ENCODE data around the gene BICD2.
A peak's percentile ranks its signal among the peaks of the same experiment; 100 is the strongest.

BICD2 gene

DNA sequence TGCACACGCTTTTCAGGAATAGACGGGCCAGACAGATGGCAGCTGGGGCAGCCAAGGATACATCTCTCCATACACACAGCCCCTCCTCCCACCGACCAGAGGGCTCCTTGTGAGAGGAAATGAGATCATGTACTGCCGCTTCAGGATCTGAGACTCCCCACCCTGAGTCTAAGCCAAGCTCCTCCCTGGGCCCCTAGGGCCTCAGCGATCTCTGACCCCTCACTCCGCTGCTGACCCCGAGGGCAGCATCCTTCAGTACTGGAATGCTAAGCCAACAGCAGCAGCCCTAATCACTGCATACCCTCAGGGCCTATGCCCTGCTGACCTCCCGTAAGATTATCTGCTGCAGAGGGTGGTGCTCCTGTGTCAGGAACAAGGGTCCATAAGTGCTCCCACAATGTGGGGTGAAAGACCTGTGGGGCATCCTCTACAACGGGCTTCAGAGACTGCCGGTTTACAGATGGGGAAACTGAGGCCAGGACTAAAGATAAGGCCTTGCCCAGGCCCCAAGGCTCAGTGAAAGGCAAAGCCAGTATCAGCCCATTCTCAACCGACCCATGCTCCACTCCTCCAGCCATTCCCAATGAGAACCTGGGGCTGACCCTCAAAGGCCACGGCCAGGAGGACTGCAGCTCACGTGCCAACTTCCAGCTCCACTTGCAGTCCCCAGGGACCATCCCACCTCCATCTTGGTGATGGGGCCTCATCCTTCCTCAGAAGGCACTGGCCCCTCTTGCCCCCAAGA, 37.5 kb downstream of the BICD2 start:
- no peak for DNase-seq

DNA sequence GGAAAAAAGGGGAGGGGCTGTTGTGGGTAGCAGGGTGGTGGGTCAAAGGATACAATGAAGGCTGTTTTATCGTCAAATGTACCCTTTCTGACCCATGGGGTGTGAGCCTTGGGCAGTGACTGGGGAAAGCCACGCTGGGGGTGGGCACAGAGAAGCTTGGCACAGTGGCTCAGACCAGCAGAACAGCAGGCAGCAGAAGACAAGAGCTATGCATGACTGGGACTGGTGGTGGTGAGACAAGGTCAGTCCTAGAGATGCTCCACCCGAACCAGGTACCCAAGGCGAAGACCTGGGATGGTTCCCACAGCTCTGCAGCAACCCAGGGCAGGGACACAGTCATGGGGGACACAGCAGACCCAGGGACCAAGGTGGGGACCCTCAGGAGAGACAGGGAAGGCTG, 38.3 kb downstream of the BICD2 start:
- DNase-seq: no peak

DNA sequence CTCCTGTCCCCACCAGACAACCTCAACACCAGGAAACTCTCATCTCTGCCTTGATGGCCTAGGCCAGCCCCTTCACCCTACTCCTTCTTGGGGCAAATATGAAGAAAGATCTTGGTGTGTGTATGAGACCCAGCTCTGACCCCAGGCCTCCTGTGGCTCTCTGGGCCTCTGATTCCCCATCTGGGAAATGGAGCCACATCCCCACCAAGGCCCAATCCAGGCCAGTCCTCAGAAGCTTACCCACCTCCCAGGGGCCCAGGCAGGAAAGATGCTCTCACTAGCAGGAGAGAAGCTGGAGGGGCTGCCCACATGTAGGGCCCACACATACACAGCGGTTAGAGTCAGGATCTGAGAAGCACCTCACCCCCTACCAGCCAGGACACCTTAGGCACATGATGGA, 38.9 kb downstream of the BICD2 start:
- no peak for DNase-seq

DNA sequence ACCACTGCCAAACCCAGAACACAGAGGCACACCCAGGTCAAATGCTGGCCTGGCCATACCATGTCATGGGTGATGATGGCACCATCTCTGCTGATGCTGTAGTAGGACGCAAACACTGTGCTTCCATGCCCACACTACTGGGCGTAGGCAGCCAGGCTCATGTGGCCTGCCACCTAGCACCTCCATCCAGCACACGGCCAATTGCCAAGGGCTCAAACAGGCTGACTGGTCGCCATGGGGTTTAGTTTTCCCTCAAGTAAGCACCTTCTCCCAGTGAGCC, 39.4 kb downstream of the BICD2 start:
- DNase-seq: no peak

DNA sequence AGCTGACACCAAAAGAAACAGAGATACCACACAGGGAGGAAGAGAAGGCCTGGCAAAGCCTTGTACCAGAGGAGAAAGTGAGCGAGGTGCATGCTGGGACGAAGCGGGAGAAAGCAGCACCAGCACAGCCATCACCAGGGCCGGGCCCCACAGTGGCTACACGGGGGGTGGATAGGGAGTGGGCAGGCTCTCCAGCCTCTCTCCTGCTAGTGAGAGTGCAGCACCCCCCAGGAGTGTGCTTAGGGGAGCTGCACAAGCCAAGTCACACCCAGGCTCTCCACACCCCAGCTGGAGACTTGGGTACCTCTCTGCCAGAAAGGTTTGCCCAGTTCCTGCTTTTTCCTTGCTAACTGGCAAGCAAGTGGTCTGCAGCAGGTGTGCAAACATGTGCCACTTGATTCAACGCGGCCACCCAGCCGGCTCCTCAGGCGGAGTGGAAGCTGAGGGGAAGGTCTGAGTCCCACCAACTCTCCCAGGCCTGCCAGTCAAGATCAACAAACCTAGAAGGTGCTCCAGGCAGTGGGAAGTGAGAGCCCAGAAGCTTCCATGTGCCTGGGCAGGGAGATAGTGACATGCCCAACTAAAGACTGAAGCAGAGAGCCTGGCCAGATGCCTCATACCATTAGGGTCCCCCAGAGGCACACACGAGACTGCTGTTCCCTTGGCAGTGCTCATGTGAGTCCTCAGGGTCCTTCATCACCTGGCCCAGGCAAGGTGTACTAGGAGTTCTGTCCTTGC, 39.9 kb downstream of the BICD2 start:
- DNase-seq: peak; percentile 54 to 88

DNA sequence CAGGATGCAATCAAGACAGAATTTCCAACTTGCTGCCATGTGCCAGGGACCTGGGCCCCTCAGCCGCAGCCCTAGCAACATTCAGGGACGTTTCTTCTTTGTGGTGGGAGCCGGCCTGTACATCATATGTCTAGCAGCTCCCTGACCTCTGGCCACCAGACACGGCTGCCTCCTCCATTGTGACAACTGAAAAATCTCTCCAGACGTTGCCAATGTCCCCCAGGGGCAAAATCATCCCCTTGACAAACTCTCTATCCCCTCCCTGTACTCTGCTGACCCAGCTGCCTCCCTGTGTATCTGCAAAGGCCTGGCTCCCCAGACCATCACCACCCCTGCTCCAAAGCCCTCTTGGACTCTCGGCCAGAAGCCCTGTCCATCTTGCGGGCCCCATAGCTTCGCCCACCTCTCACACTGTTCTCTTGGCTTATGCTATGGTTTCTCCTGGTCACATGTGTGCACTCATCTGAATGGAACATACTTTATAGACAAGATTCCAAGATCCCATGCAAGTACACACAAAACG, 40.8 kb downstream of the BICD2 start:
- no peak for DNase-seq

DNA sequence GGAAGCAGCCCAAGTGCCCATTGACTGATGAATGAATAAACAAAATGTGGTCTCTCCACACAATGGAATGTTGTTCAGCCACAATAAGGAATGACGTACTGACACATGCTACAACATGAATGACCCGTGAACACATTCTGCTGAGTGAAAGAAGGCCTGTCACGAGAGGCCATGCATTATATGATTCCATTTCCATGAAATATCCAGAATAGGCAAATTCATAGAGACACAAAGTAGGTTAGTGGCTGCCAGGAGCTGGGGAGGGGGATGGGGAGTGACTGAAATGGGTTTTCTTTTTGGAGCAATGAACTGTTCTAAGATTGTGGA, 41.4 kb downstream of the BICD2 start:
- DNase-seq: no peak

DNA sequence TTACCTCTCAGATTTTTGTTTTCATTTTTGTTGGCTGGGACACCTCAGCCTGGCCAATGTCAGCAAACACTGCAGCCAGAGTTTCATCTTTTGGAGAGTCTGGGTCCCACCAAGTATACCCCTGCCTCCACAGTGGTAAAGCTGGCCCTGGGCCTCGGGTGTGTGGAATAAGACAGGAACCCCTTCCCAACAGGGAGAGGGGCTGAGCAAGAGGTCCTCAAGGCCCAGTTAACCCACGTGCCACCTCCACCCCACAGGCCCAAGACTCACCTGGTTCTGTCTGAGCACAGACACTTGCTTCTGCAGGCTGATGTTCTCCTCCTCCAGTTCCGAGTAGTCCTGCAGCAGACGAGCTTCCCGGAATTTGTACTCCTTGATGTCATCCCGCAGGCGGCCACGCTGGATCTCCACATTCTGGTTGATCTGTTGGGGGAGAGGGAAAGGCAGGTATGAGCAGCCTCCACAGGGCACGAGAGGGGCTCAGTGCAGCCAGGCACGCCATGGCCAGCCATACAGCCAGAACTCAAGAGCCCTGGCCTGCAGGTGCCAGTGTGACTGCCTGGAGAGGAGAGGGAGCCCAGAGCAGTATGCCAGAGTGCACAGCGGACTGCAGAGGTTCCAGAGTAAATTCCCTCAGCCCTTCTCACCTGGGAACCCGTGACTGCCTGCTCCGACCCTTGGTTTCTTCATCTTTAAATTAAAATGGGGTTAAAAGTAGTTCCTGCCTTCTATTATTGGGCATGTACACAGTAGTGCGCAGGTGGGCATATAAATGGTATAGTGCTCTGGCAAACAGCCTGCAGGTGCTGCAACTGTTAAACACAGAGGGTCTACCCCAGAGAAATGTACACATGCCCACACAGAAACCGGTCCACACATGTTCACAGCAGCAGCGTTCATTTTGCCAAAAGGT, 42.0 kb downstream of the BICD2 start:
- peak in 1 of 2 experiments; percentile 26 for DNase-seq

DNA sequence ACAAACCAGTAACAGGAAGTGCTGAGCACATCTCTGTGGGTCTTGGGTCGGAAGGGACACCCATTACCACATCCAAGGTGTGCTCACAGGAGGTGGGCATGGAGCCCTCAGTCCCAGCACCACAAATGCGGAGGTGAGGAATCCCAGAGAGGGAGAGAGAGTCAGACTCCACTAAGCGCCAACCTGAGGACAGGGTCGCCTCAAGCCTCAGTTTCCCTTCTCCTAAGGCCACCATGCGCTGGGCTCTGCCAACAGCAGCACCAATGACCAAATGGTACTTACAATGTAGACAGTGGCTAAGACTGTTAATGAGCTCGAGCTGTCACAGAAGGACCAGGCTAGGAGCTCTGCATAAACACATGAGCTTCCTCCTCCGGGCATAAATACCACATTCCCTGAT, 43.1 kb downstream of the BICD2 start:
- DNase-seq: no peak

DNA sequence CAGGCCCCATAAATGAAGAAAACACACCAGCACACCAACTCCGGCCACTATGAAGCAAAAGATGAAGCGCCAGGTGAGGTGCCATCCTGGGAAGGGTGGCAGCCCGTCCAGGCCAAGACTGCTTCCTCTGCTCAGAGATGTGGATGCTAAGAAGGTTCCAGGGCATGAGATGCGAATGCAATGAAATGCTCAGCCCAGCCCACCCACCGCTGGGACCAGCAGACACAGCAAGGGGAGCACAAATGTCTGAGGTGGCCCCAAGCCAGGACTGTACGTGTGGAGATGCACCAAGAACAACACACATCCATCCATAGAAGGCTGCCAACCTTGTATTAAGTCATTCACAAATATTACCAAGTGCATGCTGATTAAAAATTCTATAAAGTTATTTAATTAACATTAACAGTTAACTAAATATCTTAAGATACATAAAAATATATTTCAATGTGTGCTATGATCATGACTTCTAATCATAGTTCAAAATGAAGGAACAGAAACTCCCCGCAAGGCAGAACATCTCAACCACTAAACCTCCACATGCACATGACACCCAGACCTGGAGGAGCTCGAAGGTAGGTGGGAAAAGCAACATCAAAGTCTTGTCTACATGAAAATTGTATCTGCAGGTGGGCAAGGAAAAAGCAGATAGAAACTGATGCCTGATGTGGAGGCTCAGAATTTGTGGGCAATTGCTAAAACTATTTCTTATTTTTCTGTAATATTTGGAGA, 43.7 kb downstream of the BICD2 start:
- DNase-seq: no peak

DNA sequence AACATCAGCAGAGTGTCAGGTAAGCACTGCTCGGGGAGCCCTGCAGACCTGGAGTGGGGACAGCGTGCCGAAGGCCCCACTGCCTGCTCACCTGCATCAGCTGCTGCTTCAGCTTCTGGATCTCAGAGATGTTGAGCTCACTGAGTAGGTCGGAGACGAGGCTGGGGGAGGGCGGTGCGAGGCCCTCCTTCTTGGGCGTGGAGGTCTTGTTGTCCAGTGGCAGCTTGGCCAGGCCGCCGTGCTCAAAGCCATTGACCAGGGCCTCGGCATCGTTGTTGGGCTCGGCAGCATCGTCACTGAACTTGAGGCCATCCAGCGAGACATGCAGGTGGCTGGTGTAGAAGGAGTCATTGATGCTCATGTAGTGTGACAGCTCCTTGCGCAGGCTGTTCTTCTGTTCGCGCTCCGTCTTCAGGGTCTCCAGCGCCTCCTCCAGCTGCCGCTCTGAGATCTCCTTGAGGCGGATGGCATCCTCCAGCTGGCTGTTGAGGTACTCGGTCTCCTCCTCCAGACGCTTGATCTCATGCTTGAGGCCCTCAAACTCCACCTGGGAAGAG, 44.3 kb downstream of the BICD2 start:
- no peak for DNase-seq

DNA sequence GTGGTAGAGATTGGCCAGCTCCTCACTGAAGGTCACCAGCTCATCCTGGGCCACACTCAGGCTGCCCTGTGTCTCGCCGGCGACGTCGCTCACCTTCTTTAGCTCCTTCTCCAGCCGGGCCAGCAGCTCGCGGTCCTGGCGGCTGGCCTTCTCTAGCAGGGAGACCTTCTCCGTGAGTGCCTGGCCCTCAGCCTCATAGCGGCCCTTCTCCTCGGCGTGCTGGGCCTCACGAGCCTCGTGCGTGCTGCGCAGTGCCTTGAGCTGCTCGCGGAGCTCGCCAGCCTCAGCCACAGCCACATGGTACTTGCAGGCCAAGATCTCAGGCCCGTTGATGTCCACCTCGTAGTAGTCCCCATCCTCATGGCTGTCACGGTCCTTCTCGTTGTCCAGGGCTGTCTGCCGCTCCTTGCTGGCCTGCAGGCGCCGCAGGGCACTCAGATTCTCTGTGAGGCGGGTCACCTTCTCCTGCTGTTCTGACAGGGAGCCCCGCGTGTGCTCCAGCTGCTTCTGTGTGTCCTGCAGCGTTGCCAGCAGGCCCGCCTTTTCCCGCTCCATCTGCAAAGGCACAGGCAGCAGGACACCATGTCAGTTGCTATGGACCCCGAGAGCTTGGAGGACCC, 45.5 kb downstream of the BICD2 start:
- DNase-seq: no peak

DNA sequence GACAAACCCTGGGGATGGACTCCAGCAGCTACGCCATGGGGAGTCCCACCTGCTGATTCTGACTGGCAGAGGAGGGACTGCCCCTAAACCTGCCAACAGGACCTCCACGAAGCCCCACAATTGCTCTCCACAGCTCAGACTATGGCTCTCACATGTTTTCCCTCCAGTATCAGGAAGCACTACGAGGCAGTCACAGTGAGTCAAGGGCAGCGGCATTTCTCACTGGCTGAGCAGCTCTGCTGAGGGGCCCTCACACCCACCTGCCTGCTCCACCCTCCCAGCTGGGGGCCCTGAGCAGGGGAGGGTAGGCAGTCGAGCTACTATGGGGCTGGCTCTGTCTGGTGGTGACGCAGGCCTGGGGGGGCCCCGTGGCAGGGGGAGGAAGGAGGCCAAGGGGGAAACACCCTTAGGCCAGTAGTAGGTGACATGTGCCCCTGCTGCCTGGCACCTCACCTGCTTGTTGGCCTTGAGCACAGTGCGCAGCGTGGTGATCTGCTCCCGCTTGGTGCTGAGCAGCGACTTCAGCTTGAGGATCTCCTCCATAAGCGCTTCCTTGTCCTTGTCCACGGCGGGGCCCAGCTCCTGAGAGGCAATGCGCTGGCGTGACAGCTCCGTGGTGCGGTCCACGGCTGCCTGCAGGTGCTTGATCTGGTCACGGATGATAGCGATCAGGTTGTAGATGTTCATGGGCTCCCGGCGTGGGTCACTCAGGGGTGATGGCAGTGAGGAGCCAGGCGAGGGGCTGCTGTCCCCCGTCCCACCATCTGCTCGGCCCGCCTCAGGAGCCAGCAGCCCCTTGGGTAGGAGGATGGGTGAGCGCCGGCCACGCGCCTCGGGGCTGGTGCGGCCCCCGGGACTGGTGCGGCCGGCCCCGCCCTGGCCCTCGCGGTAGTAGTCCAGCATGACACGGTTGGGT, 46.3 kb downstream of the BICD2 start:
- no peak for DNase-seq

DNA sequence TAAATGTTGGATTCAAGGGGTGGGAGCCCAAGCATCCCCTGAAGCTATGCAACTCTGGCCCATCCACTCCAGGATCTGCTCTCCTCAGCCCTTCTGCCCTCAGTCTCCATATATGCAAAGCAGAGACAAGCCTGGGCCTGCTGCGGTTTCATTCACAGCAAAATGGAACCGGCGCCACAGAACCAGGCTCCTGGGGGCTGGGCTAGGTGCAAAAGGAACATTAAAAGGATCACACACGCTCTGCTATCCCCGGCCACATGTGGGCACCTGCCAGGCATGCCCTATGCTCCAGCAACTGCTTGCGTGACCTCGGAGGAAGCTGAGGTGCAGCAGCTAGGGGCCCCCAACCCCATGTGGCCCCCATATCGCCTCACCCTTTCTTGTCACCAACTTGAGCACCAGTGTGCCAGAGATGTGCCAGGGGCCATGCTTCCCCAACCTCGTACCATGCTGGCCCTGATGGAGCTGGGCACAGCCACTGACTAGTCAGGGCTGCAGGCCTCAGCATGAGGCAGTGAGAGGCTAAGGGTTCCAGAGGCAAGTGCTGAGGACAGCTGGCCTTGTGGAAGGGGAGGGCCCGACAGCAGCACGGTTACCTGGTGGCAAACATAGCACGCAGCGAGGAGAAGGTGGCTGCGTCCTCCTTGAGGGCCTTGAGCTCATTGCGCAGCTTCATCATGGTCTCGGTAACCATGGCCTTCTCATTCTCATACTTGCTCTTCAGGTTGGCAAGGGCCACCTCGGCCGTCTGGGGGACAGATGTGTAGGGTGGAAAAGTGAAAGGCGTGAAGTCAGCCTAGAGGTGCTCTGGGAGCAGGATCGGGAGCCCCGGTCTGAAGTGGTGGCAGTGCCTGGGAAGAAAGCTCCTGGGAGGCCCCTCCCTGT, 47.2 kb downstream of the BICD2 start:
- no peak for DNase-seq

DNA sequence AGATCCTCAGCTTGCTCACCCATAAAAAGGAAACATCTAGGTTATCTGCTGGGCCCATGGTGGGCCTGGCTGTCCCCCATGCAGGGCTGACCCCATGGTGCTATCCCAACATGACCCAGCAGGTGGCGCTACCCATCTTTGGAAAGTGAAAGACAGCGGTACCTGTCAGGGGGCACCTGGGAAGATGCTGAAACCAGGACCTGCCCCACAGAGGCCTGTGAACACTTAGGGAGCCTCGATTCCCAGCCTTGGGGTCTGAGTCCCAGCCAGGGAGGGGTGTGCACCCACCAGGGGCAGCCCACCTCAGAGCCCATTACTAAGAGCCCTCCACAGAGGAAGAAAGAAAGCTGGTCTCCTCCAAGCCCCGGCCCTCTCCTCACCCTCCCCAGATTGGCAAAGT, 48.1 kb downstream of the BICD2 start:
- peak; percentile 33 to 53 for DNase-seq

DNA sequence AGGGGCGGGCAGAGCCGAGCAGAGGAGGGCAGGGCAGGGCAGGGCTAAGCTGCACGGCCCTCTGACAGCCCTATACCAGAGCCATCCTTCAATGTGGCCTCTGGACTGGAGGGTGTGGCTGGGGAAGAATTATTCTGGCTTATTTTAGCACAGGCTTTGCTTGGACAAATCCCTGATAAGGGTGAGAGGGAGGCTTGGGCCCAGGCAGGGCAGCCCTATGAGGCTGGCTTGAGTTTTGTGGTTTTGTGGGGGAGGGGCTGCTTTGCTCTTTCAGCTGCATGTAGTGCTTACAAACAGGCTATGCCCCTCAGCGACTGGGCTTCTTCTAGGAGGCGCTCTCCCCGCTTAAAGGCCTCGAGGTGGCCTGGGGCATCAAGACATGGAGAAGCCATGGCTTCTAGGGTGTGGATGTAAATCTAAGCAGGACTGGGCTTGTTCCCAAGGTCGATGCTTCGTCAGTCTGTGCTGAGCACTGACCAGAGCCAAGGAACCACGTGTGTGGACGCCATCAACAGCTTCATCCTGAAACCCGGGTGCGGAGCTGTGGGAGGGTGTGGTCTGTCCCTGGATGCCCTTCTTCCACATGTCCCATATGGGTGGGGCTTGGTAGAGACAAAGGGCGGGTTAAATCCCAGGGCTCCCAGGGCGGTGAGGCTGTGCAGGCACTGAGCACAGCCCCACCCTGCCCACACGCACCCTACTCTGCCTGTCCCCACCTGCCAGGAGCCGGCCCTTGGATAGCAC, 49.0 kb downstream of the BICD2 start:
- DNase-seq: no peak

DNA sequence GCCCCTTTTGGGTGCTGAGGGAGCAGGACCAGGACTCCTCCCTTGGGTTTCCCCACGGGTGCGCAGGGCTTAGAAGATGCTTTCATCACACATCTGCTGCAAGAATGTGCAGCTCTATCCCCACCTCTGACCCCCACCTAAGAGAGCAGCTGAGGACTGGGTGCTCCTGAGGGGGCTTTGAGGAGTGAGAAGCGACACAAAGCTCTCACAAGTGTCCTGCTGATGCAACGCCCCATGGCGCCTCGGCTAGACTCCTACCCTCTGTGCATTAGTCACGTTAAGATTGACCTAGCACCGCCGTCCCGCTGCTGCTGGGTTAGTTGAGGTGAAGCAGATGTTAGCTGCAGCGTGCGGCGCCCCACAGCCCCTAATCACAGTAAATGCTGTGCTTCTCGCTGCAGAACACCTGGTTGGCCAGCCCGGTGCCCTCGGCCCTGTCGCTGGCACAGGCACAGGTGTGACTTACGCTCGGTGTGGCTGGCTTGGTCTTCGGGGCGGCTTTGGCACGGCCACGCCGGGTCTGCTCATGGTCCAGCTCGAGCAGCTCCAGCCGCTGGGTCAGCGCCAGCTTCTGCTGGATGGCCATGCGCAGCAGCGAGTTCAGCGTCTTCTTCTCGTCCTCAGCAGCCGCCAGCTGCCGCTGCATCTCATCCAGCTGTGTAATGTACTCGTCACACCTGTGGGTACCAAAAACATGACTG, 49.7 kb downstream of the BICD2 start:
- DNase-seq: no peak

DNA sequence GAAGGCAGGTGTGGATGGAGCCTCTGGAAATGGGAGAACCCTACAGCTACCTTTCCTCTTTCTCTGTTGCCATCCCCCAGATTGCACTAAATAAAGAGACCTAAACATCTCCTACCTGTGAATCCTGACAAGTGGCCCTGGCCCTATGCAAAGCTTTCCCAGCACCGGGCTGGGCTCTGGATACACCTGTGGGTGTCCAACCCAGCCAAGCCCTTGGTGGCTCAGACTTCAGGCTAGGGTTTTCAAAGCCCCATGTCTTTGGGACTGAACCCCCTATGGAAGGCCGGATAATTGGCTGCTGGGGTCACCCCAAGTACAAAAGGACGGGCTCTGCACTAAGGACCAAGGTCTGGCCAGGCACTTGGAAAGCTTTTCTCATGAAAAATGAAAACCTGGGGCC, 50.6 kb downstream of the BICD2 start:
- DNase-seq: no peak

DNA sequence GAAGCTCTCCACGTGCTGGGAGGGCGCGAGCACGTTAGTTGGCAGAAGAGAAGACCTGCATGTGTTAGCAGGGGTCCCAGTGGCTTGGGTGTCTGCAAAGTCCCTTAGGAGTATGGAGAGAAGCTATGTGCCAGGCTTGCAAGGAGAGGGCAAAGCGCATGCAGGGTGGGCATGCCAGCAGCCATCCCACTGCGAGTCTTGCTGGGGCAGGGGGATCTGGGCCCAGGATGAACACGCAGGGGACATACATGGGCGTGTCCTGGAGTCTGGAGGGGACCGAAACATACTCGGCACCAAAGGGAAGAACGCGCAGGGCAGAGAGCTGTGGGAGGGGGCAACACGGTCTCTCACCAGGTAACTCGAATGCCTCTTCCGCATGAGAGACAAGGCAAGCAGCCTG, 51.1 kb downstream of the BICD2 start:
- no peak for DNase-seq
